ENCODE measurements around the gene DTWD2. TPM values are rescaled to one million over a fixed set of nuclear protein-coding genes. Genes with fewer than 3 reads are reported as not detected.

Gene DTWD2
- polyA plus RNA-seq, 1 donor from 2014 or later, result 3.3 TPM

DNA sequence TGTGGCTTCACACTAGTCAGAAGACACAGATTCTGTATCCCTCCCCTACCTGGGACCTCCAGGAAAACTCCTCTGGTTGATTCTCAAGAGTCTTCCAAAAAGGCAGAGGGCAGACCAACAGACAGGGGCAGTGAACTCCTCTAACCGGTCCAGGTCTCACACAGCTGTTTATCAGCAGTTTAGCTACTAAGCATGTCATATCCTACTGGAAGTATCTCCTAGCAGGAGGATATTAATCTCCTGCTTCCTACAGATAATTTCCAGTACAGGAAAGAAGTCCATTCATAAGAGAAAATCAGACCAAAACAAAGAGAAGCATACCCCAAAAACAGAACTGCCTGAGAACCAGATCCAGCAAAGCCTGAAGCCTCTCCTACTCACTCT is 64.3 kb downstream of the DTWD2 start:
- Histone ChIP-seq H3K9ac (ENCODE audit: low read length) (no peak overlapping the region), H3K4me2 (ENCODE audit: low read length) (no peak overlapping the region), H3K9me2 (ENCODE audit: insufficient read depth, low read length) (no peaks in the 10 kb centered on the region), H2AFZ (ENCODE audit: low read depth, low read length) (no peak overlapping the region), H3F3A (ENCODE audit: insufficient read depth, low read length, poor library complexity, severe bottlenecking) (no peaks in the 10 kb centered on the region), H3K4me3 (ENCODE audit: low read length) (no peak overlapping the region), H4K20me1 (ENCODE audit: insufficient read depth) (no peaks in the 10 kb centered on the region), H3K36me3 (ENCODE audit: insufficient read depth, low read length) (no peaks in the 10 kb centered on the region), H3K27ac (ENCODE audit: low read length) (no peak overlapping the region), H3K79me2 (replicated peaks; ENCODE audit: insufficient read depth, low read length) (no peaks in the 10 kb centered on the region), H3K9me3 (ENCODE audit: low read length) (no peaks in the 10 kb centered on the region), H3K27me3 (ENCODE audit: insufficient read depth, low read depth, low read length) (no peaks in the 10 kb centered on the region)
- TF ChIP-seq POLR2AphosphoS5 (IDR thresholded peaks at IDR 0.05), result no peak
- TF ChIP-seq, protein P1, sequence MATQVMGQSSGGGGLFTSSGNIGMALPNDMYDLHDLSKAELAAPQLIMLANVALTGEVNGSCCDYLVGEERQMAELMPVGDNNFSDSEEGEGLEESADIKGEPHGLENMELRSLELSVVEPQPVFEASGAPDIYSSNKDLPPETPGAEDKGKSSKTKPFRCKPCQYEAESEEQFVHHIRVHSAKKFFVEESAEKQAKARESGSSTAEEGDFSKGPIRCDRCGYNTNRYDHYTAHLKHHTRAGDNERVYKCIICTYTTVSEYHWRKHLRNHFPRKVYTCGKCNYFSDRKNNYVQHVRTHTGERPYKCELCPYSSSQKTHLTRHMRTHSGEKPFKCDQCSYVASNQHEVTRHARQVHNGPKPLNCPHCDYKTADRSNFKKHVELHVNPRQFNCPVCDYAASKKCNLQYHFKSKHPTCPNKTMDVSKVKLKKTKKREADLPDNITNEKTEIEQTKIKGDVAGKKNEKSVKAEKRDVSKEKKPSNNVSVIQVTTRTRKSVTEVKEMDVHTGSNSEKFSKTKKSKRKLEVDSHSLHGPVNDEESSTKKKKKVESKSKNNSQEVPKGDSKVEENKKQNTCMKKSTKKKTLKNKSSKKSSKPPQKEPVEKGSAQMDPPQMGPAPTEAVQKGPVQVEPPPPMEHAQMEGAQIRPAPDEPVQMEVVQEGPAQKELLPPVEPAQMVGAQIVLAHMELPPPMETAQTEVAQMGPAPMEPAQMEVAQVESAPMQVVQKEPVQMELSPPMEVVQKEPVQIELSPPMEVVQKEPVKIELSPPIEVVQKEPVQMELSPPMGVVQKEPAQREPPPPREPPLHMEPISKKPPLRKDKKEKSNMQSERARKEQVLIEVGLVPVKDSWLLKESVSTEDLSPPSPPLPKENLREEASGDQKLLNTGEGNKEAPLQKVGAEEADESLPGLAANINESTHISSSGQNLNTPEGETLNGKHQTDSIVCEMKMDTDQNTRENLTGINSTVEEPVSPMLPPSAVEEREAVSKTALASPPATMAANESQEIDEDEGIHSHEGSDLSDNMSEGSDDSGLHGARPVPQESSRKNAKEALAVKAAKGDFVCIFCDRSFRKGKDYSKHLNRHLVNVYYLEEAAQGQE (IDR thresholded peaks at IDR 0.05; ENCODE audit: borderline replicate concordance), result no peak
- no peak for TF ChIP-seq RAD21 (conservative IDR thresholded peaks at IDR 0.05)
- no peak for TF ChIP-seq TAF1 (IDR thresholded peaks at IDR 0.05; ENCODE audit: low read depth)
- TF ChIP-seq, protein P2, sequence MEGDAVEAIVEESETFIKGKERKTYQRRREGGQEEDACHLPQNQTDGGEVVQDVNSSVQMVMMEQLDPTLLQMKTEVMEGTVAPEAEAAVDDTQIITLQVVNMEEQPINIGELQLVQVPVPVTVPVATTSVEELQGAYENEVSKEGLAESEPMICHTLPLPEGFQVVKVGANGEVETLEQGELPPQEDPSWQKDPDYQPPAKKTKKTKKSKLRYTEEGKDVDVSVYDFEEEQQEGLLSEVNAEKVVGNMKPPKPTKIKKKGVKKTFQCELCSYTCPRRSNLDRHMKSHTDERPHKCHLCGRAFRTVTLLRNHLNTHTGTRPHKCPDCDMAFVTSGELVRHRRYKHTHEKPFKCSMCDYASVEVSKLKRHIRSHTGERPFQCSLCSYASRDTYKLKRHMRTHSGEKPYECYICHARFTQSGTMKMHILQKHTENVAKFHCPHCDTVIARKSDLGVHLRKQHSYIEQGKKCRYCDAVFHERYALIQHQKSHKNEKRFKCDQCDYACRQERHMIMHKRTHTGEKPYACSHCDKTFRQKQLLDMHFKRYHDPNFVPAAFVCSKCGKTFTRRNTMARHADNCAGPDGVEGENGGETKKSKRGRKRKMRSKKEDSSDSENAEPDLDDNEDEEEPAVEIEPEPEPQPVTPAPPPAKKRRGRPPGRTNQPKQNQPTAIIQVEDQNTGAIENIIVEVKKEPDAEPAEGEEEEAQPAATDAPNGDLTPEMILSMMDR (IDR thresholded peaks at IDR 0.05; ENCODE audit: poor library complexity, severe bottlenecking), result no peak
- no peak for TF ChIP-seq SMC3 (conservative IDR thresholded peaks at IDR 0.05; ENCODE audit: poor library complexity)
- TF ChIP-seq EP300 (conservative IDR thresholded peaks at IDR 0.05; ENCODE audit: poor library complexity, severe bottlenecking), result no peak
- TF ChIP-seq MXI1 (conservative IDR thresholded peaks at IDR 0.05; ENCODE audit: poor library complexity, severe bottlenecking), result no peak
- TF ChIP-seq EZH2 (IDR thresholded peaks at IDR 0.05; ENCODE audit: borderline replicate concordance, insufficient read depth, low read length, poor library complexity, severe bottlenecking), result no peak

- TF ChIP-seq SMC3 (conservative IDR thresholded peaks at IDR 0.05; ENCODE audit: poor library complexity), result no peak
- TF ChIP-seq TAF1 (IDR thresholded peaks at IDR 0.05; ENCODE audit: low read depth), result no peak
- no peak for TF ChIP-seq EZH2 (IDR thresholded peaks at IDR 0.05; ENCODE audit: borderline replicate concordance, insufficient read depth, low read length, poor library complexity, severe bottlenecking)
- TF ChIP-seq, protein P1 (IDR thresholded peaks at IDR 0.05; ENCODE audit: borderline replicate concordance), result no peak
- TF ChIP-seq, protein P2 (IDR thresholded peaks at IDR 0.05; ENCODE audit: poor library complexity, severe bottlenecking), result no peak
- TF ChIP-seq POLR2AphosphoS5 (IDR thresholded peaks at IDR 0.05), result no peak
- TF ChIP-seq MXI1 (conservative IDR thresholded peaks at IDR 0.05; ENCODE audit: poor library complexity, severe bottlenecking), result no peak
- TF ChIP-seq RAD21 (conservative IDR thresholded peaks at IDR 0.05), result no peak
- no peak for TF ChIP-seq EP300 (conservative IDR thresholded peaks at IDR 0.05; ENCODE audit: poor library complexity, severe bottlenecking)
Observed at GRCh38 chr5:118923295-118924005, 64.9 kb downstream of the DTWD2 start.

More at GRCh38 chr5:118923295-118924005, 64.9 kb downstream of the DTWD2 start:
- H2AFZ ChIP-seq (ENCODE audit: low read depth, low read length), result no peak overlapping the region
- H3K9me3 ChIP-seq (ENCODE audit: low read length), result no peaks in the 10 kb centered on the region
- H3K27me3 ChIP-seq (ENCODE audit: insufficient read depth, low read depth, low read length), result no peaks in the 10 kb centered on the region
- H4K20me1 ChIP-seq (ENCODE audit: insufficient read depth), result no peaks in the 10 kb centered on the region
- H3K4me3 ChIP-seq (ENCODE audit: low read length), result no peak overlapping the region
- no peaks in the 10 kb centered on the region for H3F3A ChIP-seq (ENCODE audit: insufficient read depth, low read length, poor library complexity, severe bottlenecking)
- H3K9me2 ChIP-seq (ENCODE audit: insufficient read depth, low read length), result no peaks in the 10 kb centered on the region
- no peaks in the 10 kb centered on the region for H3K79me2 ChIP-seq (replicated peaks; ENCODE audit: insufficient read depth, low read length)
- H3K36me3 ChIP-seq (ENCODE audit: insufficient read depth, low read length), result no peaks in the 10 kb centered on the region
- no peak overlapping the region for H3K9ac ChIP-seq (ENCODE audit: low read length)
- H3K4me2 ChIP-seq (ENCODE audit: low read length), result no peak overlapping the region
- H3K27ac ChIP-seq (ENCODE audit: low read length), result no peak overlapping the region

Data from neural cell (in vitro differentiated cells).